Limb (tissue), 2 donors: ENCODE results near the gene ERBB3.
"Not testable (repeated sequence)": the region's sequence is repeated elsewhere in the genome, so short reads cannot be mapped to it uniquely, and the experiment has no call there.

Source experiments
- DNase-seq, 2 donors: peaks; one replicate each; pipeline ENCODE4 v3.0.0-alpha.2; 2016; ENCODE audit errors: extremely low spot score in 2 of 2

ERBB3 gene

GRCh38 chr12:56079723-56080555 lies at the start of gene ERBB3:
ERBB3 (plus strand) TSS chr12:56080165; CDS start chr12:56080301, 136 bp downstream.
- DNase-seq: peak; percentile 70 to 85

- no peak for DNase-seq
Measured at GRCh38 chr12:56031987-56032386, 48.0 kb upstream of the ERBB3 start.

- DNase-seq: no peak
Measured at GRCh38 chr12:56034586-56035332, 45.2 kb upstream of the ERBB3 start.

- no peak for DNase-seq
Measured at GRCh38 chr12:56037161-56037560, 42.8 kb upstream of the ERBB3 start.

DNA sequence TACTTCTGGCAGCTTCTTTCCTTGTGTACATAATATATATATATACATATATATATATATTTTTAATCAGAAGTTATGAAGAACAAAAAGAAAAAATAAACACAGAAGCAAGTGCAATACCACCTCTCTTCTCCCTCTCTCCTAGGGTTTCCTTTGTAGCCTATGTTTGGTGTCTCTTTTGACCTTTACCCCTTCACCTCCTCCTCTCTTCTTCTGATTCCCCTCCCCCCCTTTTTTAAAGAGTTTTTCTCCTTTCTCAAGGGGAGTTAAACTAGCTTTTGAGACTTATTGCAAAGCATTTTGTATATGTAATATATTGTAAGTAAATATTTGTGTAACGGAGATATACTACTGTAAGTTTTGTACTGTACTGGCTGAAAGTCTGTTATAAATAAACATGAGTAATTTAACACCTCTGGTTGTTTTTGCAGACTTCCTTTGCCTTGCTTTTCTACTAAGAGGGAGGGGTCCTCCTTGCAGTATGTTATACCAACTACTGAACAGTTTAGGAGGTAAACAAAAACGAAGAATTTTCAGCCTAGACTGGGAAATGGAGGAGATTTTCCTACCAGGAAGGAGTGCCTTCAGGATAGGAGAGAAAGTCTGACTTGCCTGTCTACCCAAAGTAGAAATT lies 41.8 kb upstream of the ERBB3 start:
- DNase-seq: no peak

- DNase-seq: no peak
Measured at GRCh38 chr12:56040151-56040550, 39.8 kb upstream of the ERBB3 start.

DNA sequence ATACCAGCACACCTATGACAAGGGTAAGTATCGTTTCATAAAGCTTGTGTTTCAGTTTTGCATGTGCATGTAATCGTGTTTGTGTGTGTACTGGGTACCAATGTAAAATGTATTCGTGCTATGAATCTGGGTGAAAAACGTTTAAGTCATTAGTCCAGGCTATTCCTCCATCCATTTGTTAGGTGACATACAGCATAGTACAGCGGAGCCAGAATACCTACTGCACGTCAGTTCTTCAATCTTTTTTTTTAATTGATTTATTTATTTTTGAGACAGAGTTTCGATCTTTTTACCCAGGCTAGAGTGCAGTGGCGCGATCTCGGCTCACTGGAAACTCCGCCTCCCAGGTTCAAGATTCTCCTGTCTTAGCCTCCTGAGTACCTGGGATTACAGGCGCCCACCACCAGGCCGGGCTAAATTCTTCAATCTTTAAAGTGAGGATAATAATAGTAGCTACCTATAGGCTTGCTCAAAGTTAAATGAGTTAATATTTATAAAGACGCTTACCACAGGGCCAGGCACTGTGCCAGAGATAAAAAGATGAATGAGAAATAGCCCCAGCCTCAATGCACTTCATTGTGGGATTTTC lies 38.9 kb upstream of the ERBB3 start:
- DNase-seq: no peak

DNA sequence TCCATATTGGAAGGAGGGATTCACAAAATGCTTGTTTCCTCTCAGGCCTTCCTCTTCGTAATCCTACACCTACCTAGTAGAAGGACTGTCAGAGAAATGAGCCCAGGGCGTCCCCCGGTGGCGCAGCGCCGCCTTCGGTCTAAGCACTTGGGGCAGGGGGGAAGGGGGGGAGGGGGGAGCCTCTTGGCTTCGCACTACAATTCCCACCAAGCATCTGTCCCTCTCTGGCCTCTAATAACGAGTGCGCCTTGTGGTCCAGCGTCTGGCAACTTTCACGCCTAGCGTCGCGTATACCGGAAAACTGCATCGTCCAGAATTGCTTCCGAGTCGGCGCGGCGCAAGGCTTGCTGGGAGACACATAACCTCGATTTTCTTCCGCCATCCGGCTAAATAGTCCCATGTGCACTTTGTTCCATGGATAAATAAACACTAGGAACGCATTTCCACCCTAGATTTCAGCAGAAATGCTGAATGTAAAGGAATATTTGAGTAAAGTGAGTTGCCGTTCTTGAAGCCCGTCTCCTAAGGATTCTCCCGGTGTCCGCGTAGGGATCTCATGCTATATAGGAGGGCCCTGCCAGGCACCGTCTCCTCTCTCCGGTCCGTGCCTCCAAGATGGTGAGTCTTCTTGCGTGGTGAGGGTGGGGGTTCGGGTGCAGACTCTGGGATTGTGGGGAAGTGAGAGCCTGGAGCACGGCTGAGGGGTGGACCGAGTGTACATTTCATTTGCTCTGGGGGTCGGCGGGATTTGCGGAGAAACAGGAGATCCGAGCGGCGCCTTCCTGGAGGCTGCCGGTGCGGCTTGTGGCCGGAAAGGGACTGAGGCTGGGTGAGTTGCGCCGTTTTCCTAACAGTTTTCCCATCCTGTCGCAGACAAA lies 38.2 kb upstream of the ERBB3 start, which contains the start of gene RPS26:
Gene RPS26, plus strand, starts transcription at position 367 of the 878 bp plus-strand sequence. Its CDS starts 249 bp downstream, at position 616.
- DNase-seq: peak; percentile 96 to 99

DNA sequence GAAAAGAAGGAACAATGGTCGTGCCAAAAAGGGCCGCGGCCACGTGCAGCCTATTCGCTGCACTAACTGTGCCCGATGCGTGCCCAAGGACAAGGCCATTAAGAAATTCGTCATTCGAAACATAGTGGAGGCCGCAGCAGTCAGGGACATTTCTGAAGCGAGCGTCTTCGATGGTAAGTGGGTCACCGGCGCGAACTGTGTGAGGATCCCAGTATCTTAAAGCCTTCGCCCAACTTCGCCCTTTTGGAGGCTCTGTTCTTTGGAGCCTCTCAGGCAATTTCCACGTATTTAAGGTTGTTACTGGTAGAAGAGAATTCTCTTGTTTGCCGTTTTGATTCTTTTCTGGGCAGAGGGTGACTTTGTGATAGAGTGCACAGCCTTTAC lies 37.5 kb upstream of the ERBB3 start:
- not testable (repeated sequence) for DNase-seq

DNA sequence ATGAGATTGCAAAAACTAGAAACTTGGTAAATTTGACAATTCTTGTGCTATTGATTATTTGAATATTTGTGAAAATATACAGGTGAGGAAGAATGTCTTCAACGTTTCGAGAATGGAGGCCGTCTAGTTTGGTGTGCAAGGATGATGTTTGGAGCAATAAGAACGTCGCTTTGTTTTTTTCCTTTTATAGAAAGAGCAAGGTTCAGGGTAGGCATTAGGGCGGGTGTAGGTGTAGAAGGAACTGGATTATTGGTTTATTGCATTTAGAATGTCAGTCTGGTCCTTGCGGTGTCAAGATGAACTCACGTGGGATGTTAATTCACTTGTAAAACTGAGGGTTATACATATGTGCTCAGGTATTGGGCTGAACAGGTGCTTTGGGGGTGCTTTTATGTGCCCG lies 37.1 kb upstream of the ERBB3 start:
- no peak for DNase-seq

DNA sequence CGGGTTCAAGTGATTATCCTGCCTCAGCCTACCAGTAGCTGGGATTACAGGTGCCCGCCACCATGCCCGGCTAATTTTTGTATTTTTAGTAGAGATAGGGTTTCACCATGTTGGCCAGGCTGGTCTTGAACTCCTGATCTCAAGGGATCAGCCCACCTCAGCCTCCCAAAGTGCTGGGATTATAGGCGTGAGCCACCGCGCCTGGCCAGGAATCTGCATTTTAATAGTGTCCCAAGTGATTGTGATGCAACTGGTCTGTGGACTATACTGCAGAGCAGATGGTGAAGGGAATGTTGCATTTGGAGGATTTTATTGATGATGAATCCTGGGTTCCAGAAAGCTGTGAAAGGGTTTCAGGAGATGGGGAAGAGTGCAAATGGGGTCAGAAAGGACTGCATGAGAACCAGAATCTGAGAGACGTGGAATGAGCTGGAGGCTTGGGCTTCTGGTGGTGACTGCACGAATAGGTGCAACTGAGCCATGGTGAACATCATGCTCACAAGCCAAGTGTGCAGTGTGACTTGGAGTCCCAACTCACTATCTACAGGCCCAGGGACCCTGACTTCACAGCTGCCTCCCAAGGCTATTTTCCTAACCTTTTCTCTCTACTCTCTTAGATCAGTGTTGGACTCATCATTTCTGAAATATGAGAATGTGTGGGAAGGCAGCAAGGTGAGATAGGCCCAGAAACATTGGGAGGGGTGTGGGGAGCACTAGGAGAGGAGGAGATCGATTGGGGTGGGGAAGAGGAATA lies 33.8 kb upstream of the ERBB3 start:
- no peak for DNase-seq

DNA sequence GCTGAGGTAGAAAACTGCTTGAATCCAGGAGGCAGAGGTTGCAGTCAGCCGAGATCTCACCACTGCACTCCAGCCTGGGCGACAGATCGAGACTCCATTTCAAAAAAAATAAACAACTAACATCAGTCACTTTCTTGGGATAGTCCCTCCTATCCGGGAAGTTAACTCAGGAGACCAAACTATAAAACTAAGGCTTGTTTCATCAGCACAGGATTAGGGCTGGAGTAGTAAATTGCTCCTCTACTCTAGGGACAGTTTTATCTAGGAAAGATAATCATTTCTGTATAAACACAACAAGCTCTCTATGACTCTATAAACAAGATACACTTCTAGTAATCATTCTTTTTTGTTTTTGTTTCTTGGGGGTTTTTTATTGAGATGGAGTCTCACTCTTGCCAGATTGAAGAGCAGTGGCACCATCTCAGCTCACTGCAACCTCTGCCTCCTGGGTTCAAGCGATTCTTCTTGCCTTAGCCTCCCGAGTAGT lies 26.5 kb upstream of the ERBB3 start:
- no peak for DNase-seq

DNA sequence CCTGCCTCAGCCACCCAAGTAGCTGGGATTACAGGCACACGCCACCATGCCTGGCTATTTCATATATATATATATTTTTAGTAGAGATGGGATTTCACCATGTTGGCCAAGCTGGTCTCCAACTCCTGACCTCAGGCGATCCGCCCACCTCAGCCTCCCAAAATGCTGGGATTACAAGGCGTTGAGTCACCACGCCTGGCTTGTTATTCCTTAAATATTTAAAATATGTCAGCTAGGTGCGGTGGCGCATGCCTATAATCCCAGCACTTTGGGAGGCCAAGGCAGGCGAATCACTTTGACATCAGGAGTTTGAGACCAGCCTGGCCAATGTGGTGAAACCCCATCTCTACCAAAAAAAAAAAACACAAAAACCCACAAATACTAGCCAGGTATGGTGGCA lies 20.0 kb upstream of the ERBB3 start:
- not testable (repeated sequence) for DNase-seq

- DNase-seq: no peak
Measured at GRCh38 chr12:56061982-56062381, 18.0 kb upstream of the ERBB3 start.

- DNase-seq: no peak
Measured at GRCh38 chr12:56062996-56063395, 17.0 kb upstream of the ERBB3 start.

GRCh38 chr12:56071648-56072047 lies 8.3 kb upstream of the ERBB3 start:
- DNase-seq: no peak

- DNase-seq: no peak
Measured at GRCh38 chr12:56074396-56074795, 5.6 kb upstream of the ERBB3 start.

- not testable (repeated sequence) for DNase-seq
Measured at GRCh38 chr12:56077966-56078365, 2.0 kb upstream of the ERBB3 start.

DNA sequence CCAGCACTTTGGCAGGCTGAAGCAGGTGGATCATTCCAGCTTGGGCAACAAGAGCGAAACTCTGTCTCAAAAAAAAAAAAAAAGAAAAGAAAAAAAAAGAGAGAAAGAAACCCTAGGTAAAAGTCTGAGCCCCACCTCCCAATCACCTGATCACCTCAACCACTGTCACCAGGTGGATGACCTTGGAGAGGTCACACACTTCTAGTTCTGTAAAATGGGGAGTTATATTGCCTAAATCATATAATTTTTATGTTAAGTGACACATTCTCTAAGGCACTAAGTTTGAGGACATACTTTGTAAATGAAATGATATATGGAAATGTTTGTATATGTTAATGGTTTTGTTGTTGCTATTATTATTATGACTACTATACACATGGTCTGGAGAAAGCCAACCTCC lies 1.5 kb upstream of the ERBB3 start:
- no peak for DNase-seq
